HG03060 (cell line): ENCODE results near the gene TMEM129.

ENCODE experiments used
- ATAC-seq: cut with Tn5 transposase; IDR thresholded peaks from one replicate; pipeline ENCODE4 v1.9.1; 2021; ENCODE audit warnings: low read depth, moderate number of reproducible peaks; ENCODE audit not compliant: unreplicated experiment

Gene TMEM129

DNA sequence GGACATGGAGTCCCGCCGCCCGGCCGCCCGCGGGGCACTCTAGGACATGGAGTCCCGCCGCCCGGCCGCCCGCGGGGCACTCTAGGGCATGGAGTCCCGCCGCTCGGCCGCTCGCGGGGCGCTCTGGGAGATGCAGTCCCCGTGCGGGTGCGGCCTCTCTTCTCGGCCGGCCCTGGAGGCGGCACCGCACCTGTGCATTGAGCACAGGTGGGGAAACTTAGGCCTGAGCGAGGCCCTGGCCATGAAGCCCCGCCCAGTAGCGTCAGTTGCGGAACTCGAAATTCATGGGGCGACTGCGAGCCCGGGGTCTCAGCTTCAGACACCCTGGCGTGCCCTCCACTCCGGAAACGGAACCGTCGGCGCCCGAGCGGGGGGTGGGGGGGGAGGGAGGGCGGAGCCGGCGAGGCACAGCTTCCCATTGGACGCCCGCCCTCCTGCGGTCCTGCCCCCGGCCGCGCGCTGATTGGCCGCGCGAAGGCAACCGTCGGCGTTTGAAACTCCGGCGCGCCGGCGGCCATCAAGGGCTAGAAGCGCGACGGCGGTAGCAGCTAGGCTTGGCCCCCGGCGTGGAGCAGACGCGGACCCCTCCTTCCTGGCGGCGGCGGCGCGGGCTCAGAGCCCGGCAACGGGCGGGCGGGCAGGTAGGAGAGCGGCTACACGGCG is at the start of gene TMEM129, which contains the start of gene TACC3:
TMEM129 (minus strand) TSS at position 321 of the 663 bp plus-strand sequence. CDS start 486 bp downstream, outside the sequence.
TACC3 (plus strand) TSS at position 519 of the 663 bp plus-strand sequence. CDS start 1,901 bp downstream, outside the sequence.
- ATAC-seq, result peak; percentile 72

GRCh38 chr4:1770791-1771231 is 49.7 kb upstream of the TMEM129 start:
- no peak for ATAC-seq

GRCh38 chr4:1770245-1770644 is 49.1 kb upstream of the TMEM129 start:
- ATAC-seq, result no peak

GRCh38 chr4:1769692-1770091 is 48.6 kb upstream of the TMEM129 start:
- no peak for ATAC-seq

GRCh38 chr4:1768367-1769034 is 47.4 kb upstream of the TMEM129 start:
- ATAC-seq, result no peak

- no peak for ATAC-seq
These were observed 46.7 kb upstream of the TMEM129 start for GRCh38 chr4:1767770-1768366.

- ATAC-seq, result no peak
These were observed 46.1 kb upstream of the TMEM129 start for GRCh38 chr4:1767061-1767769.

- no peak for ATAC-seq
These were observed 45.3 kb upstream of the TMEM129 start for GRCh38 chr4:1766106-1767060.

GRCh38 chr4:1765409-1766072 is 44.4 kb upstream of the TMEM129 start:
- ATAC-seq, result no peak

- ATAC-seq, result no peak
These were observed 43.5 kb upstream of the TMEM129 start for GRCh38 chr4:1764670-1765069.

DNA sequence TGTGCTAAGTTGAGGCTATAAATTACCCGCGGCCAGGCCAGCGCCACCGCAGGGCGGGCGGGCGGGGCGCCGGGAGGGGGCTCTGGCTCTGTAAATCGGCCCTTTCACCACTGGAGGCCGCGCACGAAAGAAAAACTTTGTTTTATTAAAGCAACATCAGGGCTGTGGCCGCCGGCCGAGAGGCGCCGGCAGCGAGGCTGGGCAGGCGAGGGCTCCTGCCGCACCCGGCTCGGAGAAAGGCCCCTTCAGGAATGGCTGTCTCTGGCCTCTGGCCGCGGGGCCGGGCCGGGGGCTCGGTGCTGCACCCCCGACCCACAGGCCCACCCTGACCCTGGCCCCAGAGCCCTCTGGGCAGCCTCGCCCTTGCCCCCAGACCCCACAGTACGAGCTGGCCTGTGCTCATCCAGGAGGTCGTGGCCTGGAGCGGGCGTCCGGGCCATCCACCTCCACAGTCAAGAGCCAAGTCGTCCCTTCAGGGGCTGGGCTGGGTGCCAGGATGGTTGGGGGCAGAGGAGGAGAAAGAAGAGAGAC is 42.5 kb upstream of the TMEM129 start:
- ATAC-seq, result no peak

- no peak for ATAC-seq
These were observed 42.0 kb upstream of the TMEM129 start for GRCh38 chr4:1763070-1763549.

DNA sequence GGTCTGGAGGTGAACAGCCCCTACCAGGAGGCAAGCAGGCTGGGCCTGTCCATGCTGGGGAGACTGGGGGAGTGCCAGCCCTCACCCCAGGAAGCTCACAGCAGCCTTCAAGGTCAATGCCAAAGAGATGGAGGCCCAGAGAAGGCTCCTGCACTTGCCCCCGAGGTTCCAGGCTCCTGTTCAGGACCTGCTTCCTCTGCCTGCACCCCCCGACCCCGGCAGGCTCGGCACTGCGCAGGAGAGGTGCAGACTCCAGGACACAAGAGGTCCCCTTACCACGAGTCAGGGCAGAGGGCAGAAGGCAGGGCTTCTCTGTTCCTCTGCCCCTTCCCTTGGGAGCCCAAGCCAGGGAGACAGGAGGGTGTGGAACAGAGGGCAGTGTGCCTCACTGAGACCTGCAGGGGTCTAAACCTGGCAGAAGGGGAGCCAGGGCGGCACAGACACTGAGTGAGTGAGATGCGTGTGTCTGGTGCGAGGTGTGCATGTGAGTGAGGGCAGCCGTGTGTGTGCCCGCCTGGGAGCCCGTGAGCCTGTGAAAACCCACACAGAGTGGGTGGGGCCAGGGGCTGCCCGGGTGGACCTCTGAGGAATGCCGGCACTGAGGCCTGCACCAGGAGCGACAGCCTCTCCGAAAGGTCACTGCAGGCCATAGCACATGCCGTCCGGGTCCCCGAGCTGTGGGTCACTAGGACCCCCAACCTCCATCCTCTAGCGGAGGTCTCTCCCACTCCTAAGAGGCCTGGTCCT is 41.3 kb upstream of the TMEM129 start:
- no peak for ATAC-seq

- no peak for ATAC-seq
These were observed 40.1 kb upstream of the TMEM129 start for GRCh38 chr4:1761130-1761689.

GRCh38 chr4:1760521-1761071 is 39.5 kb upstream of the TMEM129 start:
- ATAC-seq, result no peak

DNA sequence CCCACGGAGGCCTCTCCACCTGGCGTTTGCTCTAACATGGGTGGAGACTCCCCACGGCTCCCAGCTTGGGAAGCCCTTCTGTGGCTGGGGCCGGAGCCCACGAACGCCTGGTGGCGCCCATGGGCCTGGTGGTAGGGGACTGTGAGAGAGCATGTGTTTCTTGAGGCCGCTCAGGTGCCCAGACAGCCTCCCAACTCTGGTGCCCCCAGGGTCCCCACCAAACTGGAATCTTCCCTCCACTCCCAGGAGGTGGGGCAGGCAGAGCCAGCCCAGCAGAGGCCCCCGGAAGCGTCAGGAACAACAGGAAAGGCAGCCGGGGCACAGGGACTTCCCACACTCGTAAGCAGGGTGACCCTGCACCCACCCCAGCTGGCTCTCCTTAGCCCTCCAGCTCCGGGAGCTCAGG is 38.7 kb upstream of the TMEM129 start:
- no peak for ATAC-seq

GRCh38 chr4:1759170-1759817 is 38.2 kb upstream of the TMEM129 start:
- ATAC-seq, result no peak
